ENCODE measurements around the gene TRPC3.

The TRPC3 gene

GRCh38 chr4:121875652-121876051 lies 76.2 kb downstream of the TRPC3 start:
- DNase-seq (ENCODE audit: low read depth, low spot score), result no peak

- DNase-seq (ENCODE audit: low read depth, low spot score), result no peak
Observed at GRCh38 chr4:121873604-121874003, 78.3 kb downstream of the TRPC3 start.

- DNase-seq (ENCODE audit: low read depth, low spot score), result peak; percentile 99
Observed at GRCh38 chr4:121869841-121870822, 81.7 kb downstream of the TRPC3 start, which contains the start of gene BBS7. TSS of gene BBS7 (minus strand) at chr4:121870474. CDS start at chr4:121870313, 161 bp downstream.

- peak; percentile 3 for DNase-seq (ENCODE audit: low read depth, low spot score)
Observed at GRCh38 chr4:121863799-121864198, 88.1 kb downstream of the TRPC3 start.

GRCh38 chr4:121861426-121861825 lies 90.4 kb downstream of the TRPC3 start:
- no peak for DNase-seq (ENCODE audit: low read depth, low spot score)

- no peak for DNase-seq (ENCODE audit: low read depth, low spot score)
Observed at GRCh38 chr4:121860121-121860520, 91.7 kb downstream of the TRPC3 start.

- no peak for DNase-seq (ENCODE audit: low read depth, low spot score)
Observed at GRCh38 chr4:121851354-121851753, 100.5 kb downstream of the TRPC3 start.

- no peak for DNase-seq (ENCODE audit: low read depth, low spot score)
Observed at GRCh38 chr4:121846662-121847061, 105.2 kb downstream of the TRPC3 start.

- no peak for DNase-seq (ENCODE audit: low read depth, low spot score)
Observed at GRCh38 chr4:121842862-121843261, 109.0 kb downstream of the TRPC3 start.

GRCh38 chr4:121838136-121838535 lies 113.7 kb downstream of the TRPC3 start:
- DNase-seq (ENCODE audit: low read depth, low spot score), result no peak

- no peak for DNase-seq (ENCODE audit: low read depth, low spot score)
Observed at GRCh38 chr4:121829511-121829910, 122.3 kb downstream of the TRPC3 start.

Measured in astrocyte of the hippocampus (primary cell).